ENCODE data around the gene KCNK3. TPM values are rescaled to one million over a fixed set of nuclear protein-coding genes. Genes with fewer than 3 reads are reported as not detected.

Gene KCNK3
- polyA plus RNA-seq, 1 donor (not counting 4 experiments of a cell fraction or from before 2014, with no cell fraction given), result not detected

DNA sequence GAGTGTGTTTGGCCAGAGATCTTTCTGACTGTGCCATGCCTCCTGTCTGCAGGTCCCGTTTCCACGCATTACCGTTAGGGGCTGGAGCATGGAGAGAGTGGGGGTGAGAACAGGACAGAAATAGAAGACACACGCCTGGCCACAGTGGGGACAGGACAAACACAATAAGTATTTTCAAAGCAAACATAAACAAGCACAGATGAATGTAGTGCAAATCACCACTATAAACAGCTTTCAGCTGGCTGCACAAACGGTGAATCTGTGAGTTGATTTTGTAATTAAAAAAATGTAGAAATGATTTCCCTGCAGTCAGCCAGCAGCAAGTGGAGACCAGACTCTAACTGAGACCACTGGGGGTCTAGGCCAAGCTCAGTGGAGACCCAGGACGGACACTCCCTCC lies 6.8 kb downstream of the KCNK3 start:
- H3K9me1 ChIP-seq (ENCODE audit: control insufficient read depth, extremely low read depth, insufficient read depth, low read length), result no peaks in the 10 kb centered on the region
- FAIRE-seq, result no peak
- no peaks in the 10 kb centered on the region for H3K79me2 ChIP-seq (ENCODE audit: control insufficient read depth, insufficient read depth, low read length)
- peaks cover 5% of the 10 kb centered on the region for H3K27me3 ChIP-seq (ENCODE audit: control insufficient read depth, extremely low read depth, insufficient read depth, low read length)
- H3K9me3 ChIP-seq (ENCODE audit: control insufficient read depth, low read depth, low read length), result no peaks in the 10 kb centered on the region
- no peak overlapping the region for H3K4me2 ChIP-seq (ENCODE audit: control insufficient read depth, extremely low read depth, insufficient read depth, low read depth, low read length)
- dilution Hi-C loops (cut with MboI; ENCODE audit: extremely low pct_ligation_motif_present, low sequenced_read_pairs), result no loop called here
- no peak for DNase-seq (ENCODE audit: low read depth, low spot score)
- no peak overlapping the region for H3K4me3 ChIP-seq (ENCODE audit: control insufficient read depth in 2 of 3, extremely low read depth in 1 of 3, insufficient read depth in 2 of 3, low read depth in 1 of 3, low read length in 3 of 3)
- H4K20me1 ChIP-seq (ENCODE audit: control insufficient read depth, extremely low read depth, insufficient read depth, low read length), result no peaks in the 10 kb centered on the region
- H3K4me1 ChIP-seq (ENCODE audit: control insufficient read depth, extremely low read depth, insufficient read depth, low read length), result peaks cover 21% of the 10 kb centered on the region
- H3K9ac ChIP-seq (ENCODE audit: control insufficient read depth, extremely low read depth, insufficient read depth, low read length), result no peak overlapping the region
- H2AFZ ChIP-seq (ENCODE audit: control insufficient read depth, low read length), result no peak overlapping the region
- H3K36me3 ChIP-seq (ENCODE audit: control insufficient read depth in 2 of 2, extremely low read depth in 1 of 2, insufficient read depth in 2 of 2, low read length in 2 of 2), result no peaks in the 10 kb centered on the region
- H3K27ac ChIP-seq (ENCODE audit: control insufficient read depth, insufficient read depth, low read length), result no peak overlapping the region
- TF ChIP-seq EZH2 (IDR thresholded peaks at IDR 0.05; ENCODE audit: low read length), result no peak
- no peak for TF ChIP-seq CTCF (optimal IDR thresholded peaks at IDR 0.05 in 1 of 3, IDR thresholded peaks at IDR 0.05 in 1 of 3, conservative IDR thresholded peaks at IDR 0.05 in 1 of 3; ENCODE audit: extremely low read depth in 1 of 3, insufficient read depth in 2 of 3, low read length in 3 of 3)

DNA sequence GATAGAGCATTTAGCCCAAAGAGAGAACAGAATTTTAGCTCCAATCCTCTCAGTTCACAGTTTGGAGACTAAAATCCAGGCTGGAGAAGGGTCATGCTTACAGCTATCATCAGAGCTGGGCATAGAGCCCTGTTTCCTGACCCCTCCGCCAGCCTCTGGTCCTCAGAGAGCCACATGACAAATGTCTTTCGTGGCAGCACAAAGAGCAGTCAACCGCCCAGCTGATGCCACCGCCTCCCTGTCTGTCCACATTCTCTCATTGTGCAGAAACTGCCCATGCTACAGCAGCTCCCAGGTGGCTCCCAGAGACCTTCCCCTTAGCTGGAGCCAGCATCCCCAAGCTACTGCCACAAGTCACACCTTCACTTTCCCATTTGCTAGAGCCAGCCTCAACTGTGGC lies 7.6 kb downstream of the KCNK3 start:
- H3K36me3 ChIP-seq (ENCODE audit: control insufficient read depth in 2 of 2, extremely low read depth in 1 of 2, insufficient read depth in 2 of 2, low read length in 2 of 2), result no peaks in the 10 kb centered on the region
- no peaks in the 10 kb centered on the region for H3K27me3 ChIP-seq (ENCODE audit: control insufficient read depth, extremely low read depth, insufficient read depth, low read length)
- no peak overlapping the region for H3K27ac ChIP-seq (ENCODE audit: control insufficient read depth, insufficient read depth, low read length)
- no peak overlapping the region for H3K4me2 ChIP-seq (ENCODE audit: control insufficient read depth, extremely low read depth, insufficient read depth, low read depth, low read length)
- H3K79me2 ChIP-seq (ENCODE audit: control insufficient read depth, insufficient read depth, low read length), result no peaks in the 10 kb centered on the region
- H3K9me1 ChIP-seq (ENCODE audit: control insufficient read depth, extremely low read depth, insufficient read depth, low read length), result no peaks in the 10 kb centered on the region
- dilution Hi-C loops (cut with MboI; ENCODE audit: extremely low pct_ligation_motif_present, low sequenced_read_pairs), result no loop called here
- no peak overlapping the region for H3K4me3 ChIP-seq (ENCODE audit: control insufficient read depth in 2 of 3, extremely low read depth in 1 of 3, insufficient read depth in 2 of 3, low read depth in 1 of 3, low read length in 3 of 3)
- no peak for FAIRE-seq
- DNase-seq (ENCODE audit: low read depth, low spot score), result no peak
- TF ChIP-seq EZH2 (IDR thresholded peaks at IDR 0.05; ENCODE audit: low read length) (no peak), CTCF (optimal IDR thresholded peaks at IDR 0.05 in 1 of 3, IDR thresholded peaks at IDR 0.05 in 1 of 3, conservative IDR thresholded peaks at IDR 0.05 in 1 of 3; ENCODE audit: extremely low read depth in 1 of 3, insufficient read depth in 2 of 3, low read length in 3 of 3) (no peak)
- H2AFZ ChIP-seq (ENCODE audit: control insufficient read depth, low read length), result no peak overlapping the region
- no peak overlapping the region for H3K9ac ChIP-seq (ENCODE audit: control insufficient read depth, extremely low read depth, insufficient read depth, low read length)
- peaks cover 26% of the 10 kb centered on the region for H3K4me1 ChIP-seq (ENCODE audit: control insufficient read depth, extremely low read depth, insufficient read depth, low read length)
- H4K20me1 ChIP-seq (ENCODE audit: control insufficient read depth, extremely low read depth, insufficient read depth, low read length), result no peaks in the 10 kb centered on the region
- H3K9me3 ChIP-seq (ENCODE audit: control insufficient read depth, low read depth, low read length), result no peaks in the 10 kb centered on the region
